GM19397 (cell line): Measurements from ENCODE around the gene PTPRN2.

Experiments
- ATAC-seq: cut with Tn5 transposase; IDR thresholded peaks from one replicate; pipeline ENCODE4 v1.9.1; 2021; ENCODE audit warnings: mild to moderate bottlenecking, moderate library complexity; ENCODE audit not compliant: unreplicated experiment

The PTPRN2 gene

GRCh38 chr7:157687845-157688532 is 899.6 kb downstream of the PTPRN2 start:
- ATAC-seq: no peak

DNA sequence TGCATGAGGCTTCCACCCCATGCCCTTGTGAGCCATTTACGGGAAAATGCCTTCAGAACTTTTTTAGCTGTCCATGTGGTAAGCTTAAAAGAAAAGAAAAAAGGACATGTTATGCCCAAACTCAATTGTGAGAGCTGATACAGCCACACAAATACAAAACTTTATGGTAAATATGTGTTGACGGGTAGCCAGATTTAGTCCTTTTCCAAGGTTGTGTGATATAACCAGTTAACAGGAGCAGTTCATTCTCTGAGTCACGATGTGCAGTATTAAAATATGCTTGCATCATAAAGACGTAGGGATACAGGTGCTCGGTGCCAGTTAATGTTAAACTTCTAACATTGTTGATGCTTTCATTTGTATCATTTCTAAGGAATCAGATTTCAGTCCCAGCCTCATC is 900.5 kb downstream of the PTPRN2 start:
- ATAC-seq: no peak

DNA sequence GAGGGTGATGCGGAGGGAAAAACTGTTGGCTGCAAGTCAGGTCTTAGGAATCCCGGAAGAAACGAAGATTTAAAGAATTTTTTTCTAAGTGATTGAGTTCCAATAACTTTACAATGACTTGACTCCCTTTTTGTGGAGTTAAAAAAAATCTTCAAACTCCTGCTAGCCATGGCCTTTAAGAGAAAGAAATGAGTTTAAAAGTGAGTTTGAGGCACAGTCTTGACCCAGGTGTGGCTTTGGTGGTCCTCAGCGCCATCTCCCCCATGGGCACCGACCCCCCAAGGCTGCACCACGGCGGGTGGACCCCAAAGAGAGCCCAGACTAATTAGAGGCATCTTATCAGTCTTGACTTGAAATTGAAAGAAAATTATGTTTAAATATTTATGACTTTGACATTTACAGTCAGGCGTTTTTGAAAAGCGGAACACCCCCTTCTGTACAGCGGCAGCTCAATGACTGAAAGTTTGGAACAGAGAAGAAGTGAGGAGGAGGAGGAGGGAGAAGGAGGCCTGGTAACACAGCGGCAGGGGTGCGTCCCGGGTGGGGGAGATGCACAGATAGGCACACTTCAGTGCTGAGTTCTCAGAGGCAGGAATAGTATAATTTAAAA is 901.2 kb downstream of the PTPRN2 start:
- ATAC-seq: no peak

- ATAC-seq: no peak
These were observed 902.0 kb downstream of the PTPRN2 start for GRCh38 chr7:157685430-157686284.

GRCh38 chr7:157684909-157685429 is 902.7 kb downstream of the PTPRN2 start:
- no peak for ATAC-seq

DNA sequence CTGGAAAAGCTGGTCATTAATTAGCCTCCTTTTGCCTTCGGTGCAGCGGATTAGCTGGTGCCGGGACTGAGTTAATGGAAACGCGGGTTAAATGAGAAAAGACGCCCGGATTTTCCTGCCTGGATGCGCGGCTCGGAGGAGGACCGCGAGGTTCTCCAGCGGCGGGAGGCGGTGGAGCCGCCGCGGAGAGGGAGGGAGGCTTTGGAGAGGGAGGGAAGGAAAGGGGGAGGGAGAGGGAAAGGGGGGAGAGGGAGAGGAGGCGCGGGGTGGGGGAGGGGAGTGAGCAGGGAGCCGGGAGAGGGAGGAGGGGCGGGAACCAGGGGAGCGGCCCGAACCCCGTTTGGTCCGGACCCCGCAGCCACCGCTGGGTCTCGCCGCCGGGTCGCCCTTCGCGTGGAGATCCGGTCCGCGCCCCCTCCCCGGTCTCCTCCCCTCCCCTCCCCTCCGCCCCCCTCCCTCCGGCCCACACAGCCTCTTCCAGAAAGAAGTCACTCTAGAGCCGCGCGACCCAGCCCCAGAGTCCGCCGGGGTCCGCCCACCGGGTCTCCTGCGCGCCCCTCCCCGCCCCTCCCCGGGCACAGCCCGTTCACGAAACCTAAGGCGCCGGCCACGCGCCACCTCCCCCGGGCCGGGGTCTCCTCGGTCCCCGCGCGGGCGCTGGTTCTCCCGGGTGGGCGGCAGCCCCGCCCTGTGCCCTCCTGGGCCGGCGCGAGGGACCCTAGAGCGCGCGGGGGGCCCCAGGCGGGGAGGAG is 903.3 kb downstream of the PTPRN2 start:
- no peak for ATAC-seq

GRCh38 chr7:157683747-157684156 is 903.9 kb downstream of the PTPRN2 start:
- no peak for ATAC-seq

- ATAC-seq: no peak
These were observed 904.5 kb downstream of the PTPRN2 start for GRCh38 chr7:157682946-157683746.

GRCh38 chr7:157682064-157682945 is 905.3 kb downstream of the PTPRN2 start:
- ATAC-seq: no peak

DNA sequence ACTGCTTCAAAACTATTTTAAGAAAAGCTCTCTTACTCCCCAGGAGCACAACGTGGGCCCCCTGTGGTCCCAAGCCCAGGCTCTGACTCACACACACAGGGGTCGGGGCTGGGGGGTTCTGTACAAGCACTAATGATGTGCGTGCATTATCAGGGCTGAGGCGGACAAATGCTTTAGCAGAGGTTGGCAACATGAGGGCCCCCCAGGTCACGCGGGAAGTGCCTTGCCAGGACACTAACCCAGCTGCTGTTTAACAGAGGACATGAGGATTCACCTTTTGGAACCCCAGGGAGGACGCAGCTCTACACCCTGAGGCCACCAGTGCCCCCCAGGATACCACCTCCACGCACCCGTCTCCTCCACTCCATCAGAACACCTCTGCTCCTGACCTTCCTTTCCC is 908.0 kb downstream of the PTPRN2 start:
- ATAC-seq: no peak

DNA sequence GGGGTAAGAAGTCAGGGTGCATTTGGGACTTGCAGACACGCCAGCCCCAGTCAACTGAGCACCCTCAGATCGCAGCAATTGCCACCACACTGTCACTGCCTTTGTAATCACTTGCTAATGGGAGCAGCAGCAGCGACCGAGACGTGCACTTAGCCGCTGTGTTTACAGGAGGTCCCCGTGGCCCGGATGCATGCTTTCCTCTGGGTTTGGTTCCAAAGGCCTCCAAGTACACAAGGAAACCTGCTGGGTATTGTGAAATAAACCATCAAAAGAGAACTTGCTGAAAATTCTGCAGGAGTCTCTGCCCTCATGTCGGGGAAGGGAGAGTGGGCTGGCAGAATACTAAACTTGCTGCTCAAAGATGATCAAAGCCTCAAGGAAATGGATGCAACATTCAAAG is 909.1 kb downstream of the PTPRN2 start:
- ATAC-seq: no peak

- no peak for ATAC-seq
These were observed 911.0 kb downstream of the PTPRN2 start for GRCh38 chr7:157676456-157677255.

DNA sequence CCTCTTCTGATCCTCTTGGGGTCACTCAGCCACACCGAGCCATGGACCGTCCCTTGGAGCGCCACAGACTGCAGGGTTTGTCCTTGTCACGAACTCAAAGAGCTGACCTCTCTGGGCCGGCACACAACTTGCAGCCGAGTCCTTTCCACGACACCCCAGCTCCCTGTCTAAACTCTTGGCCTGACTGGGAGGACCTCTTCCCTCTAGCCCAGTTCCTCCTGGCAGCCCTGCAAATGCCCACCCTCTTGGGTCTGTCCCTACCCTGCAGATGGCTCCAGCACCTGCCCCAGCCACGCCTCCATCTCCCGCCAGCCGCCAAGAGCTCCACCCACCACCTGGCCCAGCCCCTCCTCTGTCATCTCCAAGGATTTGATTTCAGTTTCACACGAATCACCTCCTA is 911.6 kb downstream of the PTPRN2 start:
- no peak for ATAC-seq

DNA sequence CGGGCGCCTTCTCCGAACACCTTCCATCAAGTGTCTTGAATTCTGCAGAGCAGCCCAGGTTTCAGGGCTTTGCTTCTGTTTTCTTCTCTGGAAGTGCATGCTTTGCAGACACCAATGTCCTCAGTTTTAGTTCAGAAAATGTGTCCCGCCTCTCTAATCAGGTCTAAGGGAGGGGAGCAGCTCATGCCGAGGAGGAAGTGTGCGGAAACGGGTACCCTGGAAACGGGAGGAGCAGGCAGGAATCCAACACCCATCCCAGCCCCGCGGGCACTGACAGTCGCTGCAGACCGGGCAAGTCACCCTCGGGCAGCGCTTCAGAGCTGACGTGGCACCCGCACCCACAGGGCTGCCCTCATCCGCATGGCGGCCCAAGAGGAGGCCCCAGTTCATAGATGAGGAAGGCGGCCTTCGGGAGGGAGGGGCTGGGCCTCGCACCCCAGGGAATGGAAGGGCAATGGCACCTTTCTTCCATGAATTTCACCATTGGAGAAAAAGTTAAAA is 912.1 kb downstream of the PTPRN2 start:
- ATAC-seq: no peak

DNA sequence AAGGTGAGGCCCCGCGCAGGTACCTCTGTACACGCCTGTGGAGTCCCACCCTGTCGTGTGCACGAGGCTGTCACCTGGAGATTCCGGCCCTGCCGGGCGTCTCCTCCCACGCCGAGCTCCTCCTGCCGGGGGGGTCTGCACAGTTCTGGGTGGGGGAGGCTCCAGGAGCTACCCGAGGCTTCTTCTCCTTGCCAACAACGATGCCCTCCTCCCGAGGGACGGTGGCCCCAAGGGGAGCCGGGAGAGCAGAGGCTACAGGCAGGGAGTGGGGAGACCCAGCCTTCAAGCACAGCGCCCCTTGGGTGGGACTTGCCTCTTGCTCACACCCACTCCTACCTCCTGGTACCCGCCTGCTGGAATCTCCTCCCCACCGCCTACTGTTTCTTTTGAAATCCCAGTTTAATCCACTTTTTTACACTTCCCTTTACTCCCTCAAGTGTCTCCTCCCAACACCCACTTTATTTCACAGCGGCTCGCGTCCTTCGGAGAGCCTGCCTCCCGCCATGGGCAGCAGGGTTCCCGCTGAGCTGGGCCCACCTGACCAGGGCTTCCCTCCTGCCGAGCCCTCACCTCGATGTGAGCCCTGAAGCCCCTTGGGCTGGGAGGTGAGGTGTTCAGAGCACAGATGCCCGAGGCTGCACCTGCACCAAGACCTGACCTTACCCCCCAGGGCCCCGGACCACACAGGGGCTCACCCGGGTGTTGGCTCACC is 912.8 kb downstream of the PTPRN2 start:
- no peak for ATAC-seq

DNA sequence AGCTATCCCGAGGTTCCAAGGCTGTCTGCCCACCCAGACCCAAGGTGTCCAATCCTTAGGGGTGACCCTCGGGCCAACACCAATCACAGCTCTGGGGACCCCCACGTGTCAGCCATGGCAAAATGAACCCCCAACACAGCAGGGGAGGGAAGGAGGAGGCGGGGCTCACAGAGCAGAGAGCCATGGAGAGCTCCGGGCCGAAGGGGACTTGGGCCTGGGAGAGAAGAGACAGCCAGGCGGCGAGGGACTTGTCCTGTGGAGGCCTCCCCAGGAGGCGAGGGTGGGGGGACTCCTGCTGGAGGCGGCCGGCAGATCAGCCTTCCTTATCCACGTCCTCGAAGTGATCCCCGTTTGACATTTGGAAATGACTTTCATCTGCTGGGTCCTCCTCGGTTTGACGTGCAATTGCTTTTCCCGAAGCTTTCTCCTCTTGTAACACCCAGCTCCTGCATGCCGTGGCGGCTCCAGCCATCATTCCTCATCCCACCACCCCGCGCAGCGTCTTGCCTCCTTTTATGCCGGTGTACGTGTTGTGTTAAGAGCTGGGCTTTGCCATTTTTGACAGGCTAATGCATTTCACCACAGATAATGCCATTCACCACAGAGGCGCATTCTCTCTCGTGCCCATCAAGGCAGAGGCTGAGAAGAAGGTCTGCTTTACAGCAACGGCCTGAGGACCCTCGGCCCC is 913.5 kb downstream of the PTPRN2 start:
- ATAC-seq: no peak

DNA sequence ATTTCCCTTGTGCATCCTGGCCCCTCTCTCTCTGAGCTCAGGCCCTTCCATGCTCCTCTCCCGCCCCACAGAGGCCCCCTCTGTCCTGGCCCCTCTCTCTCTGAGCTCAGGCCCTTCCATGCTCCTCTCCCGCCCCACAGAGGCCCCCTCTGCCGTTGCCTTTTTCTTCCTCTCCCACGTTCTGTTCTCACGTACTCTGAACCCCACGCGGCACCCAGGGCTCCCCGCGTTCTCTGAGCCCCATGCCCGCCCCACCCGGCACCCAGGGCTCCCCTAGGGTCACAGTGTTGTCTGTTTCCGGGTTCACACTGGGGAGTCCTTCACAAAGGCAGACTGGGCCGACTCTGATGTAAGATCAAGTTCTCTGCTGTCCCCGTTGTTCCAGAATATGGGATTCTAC is 914.0 kb downstream of the PTPRN2 start:
- ATAC-seq: no peak
